ENCODE results near the gene ELAVL3.

DNA sequence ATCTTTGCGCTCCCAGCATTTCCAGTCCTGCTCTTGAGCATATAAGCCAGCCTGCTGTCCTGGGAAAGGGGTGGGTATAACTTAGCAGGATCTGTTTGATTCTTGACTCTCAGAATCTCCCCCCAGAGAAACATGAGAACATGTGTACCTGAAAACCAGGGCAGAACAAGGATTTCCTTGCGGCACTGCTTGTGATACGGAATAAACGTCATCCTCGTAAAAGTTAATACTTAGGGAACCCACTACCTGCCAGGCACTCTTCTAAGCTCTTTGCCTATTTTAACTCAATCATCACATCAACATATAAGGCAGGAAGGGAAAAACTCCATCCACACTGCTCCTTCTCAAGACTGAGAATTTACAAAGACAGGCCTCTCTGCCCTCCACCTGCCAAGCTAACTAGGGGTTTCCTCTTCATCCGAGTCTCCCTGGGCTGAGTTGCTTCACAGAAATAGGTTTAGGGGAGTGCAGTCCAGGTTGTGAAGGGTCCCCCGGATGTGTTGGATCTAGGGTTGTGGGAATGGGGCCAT lies 23.7 kb upstream of the ELAVL3 start:
- no peak for TF ChIP-seq POLR2AphosphoS5 (IDR thresholded peaks at IDR 0.05; ENCODE audit: low read depth, low read length)
- TF ChIP-seq FOXP2 (optimal IDR thresholded peaks at IDR 0.05; ENCODE audit: borderline replicate concordance, extremely low read depth, extremely low read length, insufficient read depth): no peak
- no peak for TF ChIP-seq TAF1 (IDR thresholded peaks at IDR 0.05; ENCODE audit: borderline replicate concordance, insufficient read depth, low read length)
